A549 (cell line): ENCODE results near the gene CAMK4. TPM values are rescaled to one million over a fixed set of nuclear protein-coding genes. Genes with fewer than 3 reads are reported as not detected.

Experiments used
- ATAC-seq, 2 experiments: fragments of 200-7000 bp in 1 of 2; fragments of >200 bp in 1 of 2; cut with Nextera tagmentation in 1 of 2; cut with Tn5 transposase in 1 of 2; 3 replicates each; pipeline versions ENCODE4 v1.8.0 to v1.9.1; 2018 to 2020; ENCODE audit warnings: mild to moderate bottlenecking in 1 of 2, moderate library complexity in 1 of 2
- CTCF ChIA-PET: fragments of 300-600 bp; sonication (Branson Sonifier 250); formaldehyde crosslinking; extraction: SDS; loops from one replicate; lab custom pipeline; 2021; ENCODE audit warnings: antibody characterized with exemption, inconsistent platforms; lab: Yijun Ruan, JAX
- POLR2A ChIA-PET: fragments of 350-600 bp; formaldehyde crosslinking; extraction: SDS; loops from one replicate; lab custom pipeline; 2021; ENCODE audit warnings: antibody characterized with exemption, inconsistent platforms; lab: Yijun Ruan, JAX
- DNase-seq, 2 experiments: peaks; one replicate each; pipeline versions ENCODE4 v3.0.0 to v3.0.0-alpha.2; 2011 to 2016; ENCODE audit warnings: low read depth in 1 of 2, low spot score in 1 of 2
- FAIRE-seq: peaks from 2 replicates; lab custom pipeline; 2011; peaks lifted over from hg19 to GRCh38; lab: Jason Lieb, UNC
- H3K27ac ChIP-seq, 2 experiments: fragments of >200 bp; sonication (Bioruptor Twin); formaldehyde crosslinking; 3 replicates each; pipeline ENCODE4 v1.5.1; 2016 to 2017
- H3K4me1 ChIP-seq: fragments of >200 bp; sonication (Bioruptor Twin); formaldehyde crosslinking; 3 replicates; pipeline ENCODE4 v1.6.1; 2016
- H3K4me2 ChIP-seq: fragments of >200 bp; sonication (Bioruptor Twin); formaldehyde crosslinking; 3 replicates; pipeline ENCODE4 v1.6.1; 2016
- H3K4me3 ChIP-seq: fragments of >200 bp; sonication (Bioruptor Twin); formaldehyde crosslinking; 3 replicates; pipeline ENCODE4 v1.5.1; 2016
- H3K9me3 ChIP-seq: fragments of >200 bp; sonication (Bioruptor Twin); formaldehyde crosslinking; 3 replicates; pipeline ENCODE4 v1.6.1; 2016
- ATOH8 ChIP-seq: fragments of 250-450 bp; sonication (Bioruptor Pico); IDR thresholded peaks from 2 replicates; pipeline ENCODE4 v1.5.0; 2020; ENCODE audit warnings: low read depth, mild to moderate bottlenecking, moderate library complexity
- BCL3 ChIP-seq: fragments of >200 bp; sonication (Bioruptor Twin); formaldehyde crosslinking; IDR thresholded peaks from 3 replicates; pipeline ENCODE4 v1.6.1; 2016
- CEBPB ChIP-seq, 2 experiments: fragments of >200 bp in 1 of 2; sonication (Bioruptor Twin) in 1 of 2; formaldehyde crosslinking in 1 of 2; IDR thresholded peaks; 2 replicates each; pipeline ENCODE4 v1.6.1; 2012 to 2016
- EHF ChIP-seq: fragments of 250-450 bp; sonication (Bioruptor Pico); IDR thresholded peaks from 2 replicates; pipeline ENCODE4 v1.5.0; 2020; ENCODE audit warnings: mild to moderate bottlenecking
- EP300 ChIP-seq, 2 experiments: fragments of >200 bp; sonication (Bioruptor Twin); formaldehyde crosslinking; IDR thresholded peaks; 2 replicates in 1 of 2; 3 replicates in 1 of 2; pipeline ENCODE4 v1.6.1; 2016 to 2017
- FOSB ChIP-seq: fragments of 250-450 bp; sonication (Bioruptor Pico); IDR thresholded peaks from 2 replicates; pipeline ENCODE4 v1.5.0; 2020; ENCODE audit warnings: mild to moderate bottlenecking, moderate library complexity
- FOSL2 ChIP-seq, 2 experiments: fragments of 450-650 bp in 1 of 2; fragments of >200 bp in 1 of 2; sonication (Bioruptor Twin) in 1 of 2; formaldehyde crosslinking; IDR thresholded peaks; 2 replicates each; pipeline versions ENCODE4 v1.5.0 to v1.6.1; 2016 to 2020; ENCODE audit warnings: mild to moderate bottlenecking in 1 of 2, moderate library complexity in 1 of 2
- GATA3 ChIP-seq: IDR thresholded peaks from 2 replicates; pipeline ENCODE4 v1.6.1; 2012; ENCODE audit warnings: borderline replicate concordance
- HEYL ChIP-seq: fragments of 250-450 bp; sonication (Bioruptor Pico); IDR thresholded peaks from 2 replicates; pipeline ENCODE4 v1.8.0; 2021; ENCODE audit warnings: mild to moderate bottlenecking, moderate library complexity
- HMGXB4 ChIP-seq: fragments of 250-450 bp; sonication (Bioruptor Pico); IDR thresholded peaks from 2 replicates; pipeline ENCODE4 v1.5.0; 2021; ENCODE audit warnings: mild to moderate bottlenecking, moderate library complexity, borderline replicate concordance
- HOXB5 ChIP-seq: fragments of 250-450 bp; sonication (Bioruptor Pico); IDR thresholded peaks from 2 replicates; pipeline ENCODE4 v1.5.0; 2020; ENCODE audit warnings: mild to moderate bottlenecking, moderate library complexity
- JUN ChIP-seq, 2 experiments: fragments of >200 bp; sonication (Bioruptor Twin); formaldehyde crosslinking; IDR thresholded peaks; 2 replicates in 1 of 2; 3 replicates in 1 of 2; pipeline ENCODE4 v1.6.1; 2016 to 2017
- MAX ChIP-seq: IDR thresholded peaks from 2 replicates; pipeline ENCODE4 v1.6.1; 2012
- MAZ ChIP-seq: fragments of 150-350 bp; IDR thresholded peaks from 2 replicates; pipeline ENCODE4 v1.6.1; 2014; ENCODE audit warnings: antibody characterized with exemption, low read depth, low read length, borderline replicate concordance
- MYC ChIP-seq: IDR thresholded peaks from 2 replicates; pipeline ENCODE4 v1.6.1; 2012; ENCODE audit warnings: mild to moderate bottlenecking, inconsistent platforms, low read length, improper control_type of control experiment, borderline replicate concordance
- PBX3 ChIP-seq: IDR thresholded peaks from 2 replicates; pipeline ENCODE4 v1.6.1; 2012
- RFX5 ChIP-seq: fragments of 450-650 bp; IDR thresholded peaks from 2 replicates; pipeline ENCODE4 v1.7.1; 2014; ENCODE audit warnings: antibody characterized with exemption, mild to moderate bottlenecking, moderate library complexity
- SMC3 ChIP-seq: fragments of >200 bp; sonication (Bioruptor Twin); formaldehyde crosslinking; IDR thresholded peaks from 3 replicates; pipeline ENCODE4 v1.6.1; 2018; ENCODE audit warnings: inconsistent platforms
- USF2 ChIP-seq: fragments of 450-650 bp; IDR thresholded peaks from 2 replicates; pipeline ENCODE4 v1.6.1; 2014; ENCODE audit warnings: antibody characterized with exemption
- ZC3H11A ChIP-seq: fragments of 450-650 bp; IDR thresholded peaks from 2 replicates; pipeline ENCODE4 v1.6.1; 2014; ENCODE audit warnings: antibody characterized with exemption, mild to moderate bottlenecking
- ZNF302 ChIP-seq: fragments of 250-450 bp; sonication (Bioruptor Pico); IDR thresholded peaks from 2 replicates; pipeline ENCODE4 v1.9.0; 2021; ENCODE audit warnings: inconsistent platforms, mild to moderate bottlenecking, moderate library complexity
- ZSCAN20 ChIP-seq: fragments of 250-450 bp; sonication (Bioruptor Pico); IDR thresholded peaks from 2 replicates; pipeline ENCODE4 v1.8.0; 2022; ENCODE audit warnings: mild to moderate bottlenecking, moderate library complexity
- WGBS: methylation state at CpG from one replicate; pipeline ENCODE4 v1.1.6; 2017; ENCODE audit errors: missing lambda C conversion rate; 5-methylcytosine and 5-hydroxymethylcytosine counted together
- polyA plus RNA-seq, 4 experiments: library from polyadenylated mRNA; depleted of rRNA in 3 of 4; stranded (reverse); fragments of >200 nt; fragmentation: RNase III in 1 of 4; extraction: RNeasy Plus Mini Kit Qiagen cat#74134 plus additional on column Dnase treatment in 1 of 4; gene quantifications; 2 replicates in 3 of 4; 3 replicates in 1 of 4; pipeline ENCODE4 v1.2.3, GENCODE V29; 2011 to 2017

The CAMK4 gene
- polyA plus RNA-seq, 2 of the 4 experiments (the other 2 are of a cell fraction), result not detected

GRCh38 chr5:111309384-111309783, 85.2 kb downstream of the CAMK4 start:
- POLR2A ChIA-PET, result no interaction called here
- 27% methylated on average over 2 of the region's 2 CpGs for WGBS
- H3K4me3 ChIP-seq, result no peak overlapping the region
- H3K9me3 ChIP-seq, result no peaks in the 10 kb centered on the region
- FAIRE-seq (no peak), ATAC-seq (no peak), DNase-seq (no peak)
- no peak overlapping the region for H3K4me2 ChIP-seq
- H3K4me1 ChIP-seq, result no peaks in the 10 kb centered on the region
- H3K27ac ChIP-seq, result no peak overlapping the region
- TF ChIP-seq RFX5 (no peak), MAX (no peak), SMC3 (no peak), ZNF302 (CRISPR knock-in tag) (no peak), ZSCAN20 (CRISPR knock-in tag) (no peak)
- CTCF ChIA-PET, result no interaction called here

GRCh38 chr5:111310711-111311620, 86.8 kb downstream of the CAMK4 start:
- DNase-seq, result no peak
- H3K27ac ChIP-seq, result no peak overlapping the region
- no peaks in the 10 kb centered on the region for H3K9me3 ChIP-seq
- CTCF ChIA-PET, result no interaction called here
- no peak overlapping the region for H3K4me2 ChIP-seq
- POLR2A ChIA-PET, result no interaction called here
- ATAC-seq, result no peak
- H3K4me1 ChIP-seq, result no peaks in the 10 kb centered on the region
- no peak for FAIRE-seq
- 10% methylated on average over 6 of the region's 6 CpGs for WGBS
- TF ChIP-seq MYC, result no peak
- TF ChIP-seq ATOH8 (CRISPR knock-in tag), result no peak
- TF ChIP-seq ZC3H11A, result no peak
- TF ChIP-seq FOSL2 (IDR thresholded peaks at IDR 0.05), result no peak
- no peak for TF ChIP-seq FOSL2 (CRISPR knock-in tag; IDR thresholded peaks at IDR 0.05)
- no peak for TF ChIP-seq EP300 (IDR thresholded peaks at IDR 0.05)
- no peak for TF ChIP-seq BCL3
- no peak for TF ChIP-seq PBX3
- no peak for TF ChIP-seq EHF (CRISPR knock-in tag)
- no peak for TF ChIP-seq HMGXB4 (CRISPR knock-in tag)
- TF ChIP-seq JUN (IDR thresholded peaks at IDR 0.05), result no peak
- no peak for TF ChIP-seq MAZ
- TF ChIP-seq GATA3, result no peak
- TF ChIP-seq HOXB5 (CRISPR knock-in tag), result no peak
- no peak for TF ChIP-seq ZSCAN20 (CRISPR knock-in tag)
- TF ChIP-seq CEBPB (IDR thresholded peaks at IDR 0.05), result no peak
- no peak for TF ChIP-seq USF2
- no peak for TF ChIP-seq ZNF302 (CRISPR knock-in tag)
- no peak for TF ChIP-seq FOSB
- TF ChIP-seq HEYL (CRISPR knock-in tag), result no peak
- H3K4me3 ChIP-seq, result no peak overlapping the region
